ENCODE measurements around the gene DNM3.

GRCh38 chr1:172289448-172289847, 448.1 kb downstream of the DNM3 start:
- TF ChIP-seq NFIC (IDR thresholded peaks at IDR 0.05) (no peak), FOXM1 (IDR thresholded peaks at IDR 0.05; ENCODE audit: borderline replicate concordance, low read depth) (no peak), CEBPB (IDR thresholded peaks at IDR 0.05) (no peak), EP300 (IDR thresholded peaks at IDR 0.05; ENCODE audit: borderline replicate concordance) (no peak), TEAD4 (IDR thresholded peaks at IDR 0.05) (no peak), USF1 (IDR thresholded peaks at IDR 0.05) (no peak), YY1 (IDR thresholded peaks at IDR 0.05; ENCODE audit: low read depth) (no peak), MAX (IDR thresholded peaks at IDR 0.05) (no peak), ZBTB7A (IDR thresholded peaks at IDR 0.05; ENCODE audit: low read depth) (no peak), TAF1 (IDR thresholded peaks at IDR 0.05; ENCODE audit: low read depth) (no peak), RAD21 (IDR thresholded peaks at IDR 0.05; ENCODE audit: low read depth) (no peak), CREB1 (IDR thresholded peaks at IDR 0.05; ENCODE audit: low read depth) (no peak)
- TF ChIP-seq, protein P1, sequence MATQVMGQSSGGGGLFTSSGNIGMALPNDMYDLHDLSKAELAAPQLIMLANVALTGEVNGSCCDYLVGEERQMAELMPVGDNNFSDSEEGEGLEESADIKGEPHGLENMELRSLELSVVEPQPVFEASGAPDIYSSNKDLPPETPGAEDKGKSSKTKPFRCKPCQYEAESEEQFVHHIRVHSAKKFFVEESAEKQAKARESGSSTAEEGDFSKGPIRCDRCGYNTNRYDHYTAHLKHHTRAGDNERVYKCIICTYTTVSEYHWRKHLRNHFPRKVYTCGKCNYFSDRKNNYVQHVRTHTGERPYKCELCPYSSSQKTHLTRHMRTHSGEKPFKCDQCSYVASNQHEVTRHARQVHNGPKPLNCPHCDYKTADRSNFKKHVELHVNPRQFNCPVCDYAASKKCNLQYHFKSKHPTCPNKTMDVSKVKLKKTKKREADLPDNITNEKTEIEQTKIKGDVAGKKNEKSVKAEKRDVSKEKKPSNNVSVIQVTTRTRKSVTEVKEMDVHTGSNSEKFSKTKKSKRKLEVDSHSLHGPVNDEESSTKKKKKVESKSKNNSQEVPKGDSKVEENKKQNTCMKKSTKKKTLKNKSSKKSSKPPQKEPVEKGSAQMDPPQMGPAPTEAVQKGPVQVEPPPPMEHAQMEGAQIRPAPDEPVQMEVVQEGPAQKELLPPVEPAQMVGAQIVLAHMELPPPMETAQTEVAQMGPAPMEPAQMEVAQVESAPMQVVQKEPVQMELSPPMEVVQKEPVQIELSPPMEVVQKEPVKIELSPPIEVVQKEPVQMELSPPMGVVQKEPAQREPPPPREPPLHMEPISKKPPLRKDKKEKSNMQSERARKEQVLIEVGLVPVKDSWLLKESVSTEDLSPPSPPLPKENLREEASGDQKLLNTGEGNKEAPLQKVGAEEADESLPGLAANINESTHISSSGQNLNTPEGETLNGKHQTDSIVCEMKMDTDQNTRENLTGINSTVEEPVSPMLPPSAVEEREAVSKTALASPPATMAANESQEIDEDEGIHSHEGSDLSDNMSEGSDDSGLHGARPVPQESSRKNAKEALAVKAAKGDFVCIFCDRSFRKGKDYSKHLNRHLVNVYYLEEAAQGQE (IDR thresholded peaks at IDR 0.05; ENCODE audit: low read depth) = no peak
